Hepatocyte (in vitro differentiated cells): ENCODE measurements around the gene ADAM10. TPM values are rescaled to one million over a fixed set of nuclear protein-coding genes. Genes with fewer than 3 reads are reported as not detected.

ENCODE experiments used
- DNase-seq: peaks from one replicate; pipeline ENCODE4 v3.0.0-alpha.2; 2016; ENCODE audit warnings: low spot score
- H2AFZ ChIP-seq: fragments of 200-600 bp; sonication (generic); 2 replicates; pipeline ENCODE4 v1.6.0; 2016; ENCODE audit warnings: antibody characterized with exemption, mild to moderate bottlenecking
- H3K27ac ChIP-seq: fragments of 200-600 bp; sonication (generic); 2 replicates; pipeline ENCODE4 v1.5.1; 2016; ENCODE audit warnings: mild to moderate bottlenecking
- H3K27me3 ChIP-seq: fragments of 200-600 bp; sonication (generic); 2 replicates; pipeline ENCODE4 v1.6.1; 2016
- H3K36me3 ChIP-seq: fragments of 200-600 bp; sonication (generic); replicated peaks from 2 replicates; pipeline ENCODE4 v1.5.1; 2016; ENCODE audit warnings: low read depth; ENCODE audit not compliant: insufficient read depth
- H3K4me1 ChIP-seq: fragments of 200-600 bp; sonication (generic); 2 replicates; pipeline ENCODE4 v1.5.1; 2016; ENCODE audit warnings: mild to moderate bottlenecking, moderate library complexity; ENCODE audit not compliant: insufficient read depth
- H3K4me2 ChIP-seq: fragments of 200-600 bp; sonication (generic); 2 replicates; pipeline ENCODE4 v1.6.0; 2016
- H3K4me3 ChIP-seq: fragments of 200-600 bp; sonication (generic); 2 replicates; pipeline ENCODE4 v1.5.1; 2016; ENCODE audit warnings: mild to moderate bottlenecking
- H3K79me2 ChIP-seq: fragments of 200-600 bp; sonication (generic); 2 replicates; pipeline ENCODE4 v1.6.0; 2017; ENCODE audit warnings: mild to moderate bottlenecking
- H3K9me2 ChIP-seq: fragments of 200-600 bp; sonication (generic); replicated peaks from 2 replicates; pipeline ENCODE4 v1.6.0; 2017; ENCODE audit warnings: mild to moderate bottlenecking; ENCODE audit not compliant: insufficient read depth
- H3K9me3 ChIP-seq: fragments of 200-600 bp; sonication (generic); 2 replicates; pipeline ENCODE4 v1.5.1; 2016; ENCODE audit warnings: low read depth, mild to moderate bottlenecking
- H4K20me1 ChIP-seq: fragments of 200-600 bp; sonication (generic); 2 replicates; pipeline ENCODE4 v1.6.0; 2016; ENCODE audit warnings: mild to moderate bottlenecking; ENCODE audit not compliant: insufficient read depth, poor library complexity, severe bottlenecking
- CTCF ChIP-seq: fragments of 200-600 bp; sonication (generic); IDR thresholded peaks from 2 replicates; pipeline ENCODE4 v1.5.1; 2016; ENCODE audit warnings: antibody characterized with exemption, mild to moderate bottlenecking; ENCODE audit not compliant: poor library complexity
- EZH2 ChIP-seq: fragments of 200-600 bp; sonication (generic); IDR thresholded peaks from 2 replicates; pipeline ENCODE4 v1.6.1; 2016; ENCODE audit warnings: antibody characterized with exemption, mild to moderate bottlenecking, borderline replicate concordance
- EZH2phosphoT487 ChIP-seq: fragments of 200-600 bp; sonication (generic); IDR thresholded peaks from one replicate; pipeline ENCODE4 v1.6.1; 2018; ENCODE audit warnings: antibody characterized with exemption, mild to moderate bottlenecking, low read depth, moderate library complexity; ENCODE audit not compliant: unreplicated experiment, severe bottlenecking
- WGBS: methylation state at CpG from one replicate; pipeline ENCODE4 v1.1.6; 2016; ENCODE audit warnings: low lambda C conversion rate; ENCODE audit errors: missing lambda C conversion rate; 5-methylcytosine and 5-hydroxymethylcytosine counted together
- polyA plus RNA-seq: library from polyadenylated mRNA; unstranded; fragments of >200 nt; fragmentation: Nextera tagmentation; extraction: Ambion mirVana; gene quantifications from 2 replicates; pipeline ENCODE4 v1.2.1, GENCODE V29; 2016
- total RNA-seq: library from RNA; depleted of rRNA; stranded (reverse); fragments of >200 nt; gene quantifications from 2 replicates; pipeline ENCODE4 v1.2.3, GENCODE V29; 2014

ADAM10 gene
- total and polyA plus RNA-seq, 2 experiments from 2014 or later, result 112 to 163 TPM

GRCh38 chr15:58588096-58588495 is 161.4 kb downstream of the ADAM10 start:
- TF ChIP-seq EZH2 (no peak), EZH2phosphoT487 (no peak), CTCF (no peak)
- WGBS, result 96% methylated on average over 1 of the region's 1 CpG
- no peaks in the 10 kb centered on the region for H3K9me3 ChIP-seq
- H3K27ac ChIP-seq, result no peak overlapping the region
- no peak overlapping the region for H2AFZ ChIP-seq
- no peaks in the 10 kb centered on the region for H3K79me2 ChIP-seq
- no peaks in the 10 kb centered on the region for H3K36me3 ChIP-seq
- H3K4me2 ChIP-seq, result no peak overlapping the region
- no peaks in the 10 kb centered on the region for H4K20me1 ChIP-seq
- H3K9me2 ChIP-seq, result no peaks in the 10 kb centered on the region
- no peak for DNase-seq
- H3K4me1 ChIP-seq, result no peaks in the 10 kb centered on the region
- no peak overlapping the region for H3K4me3 ChIP-seq
- no peaks in the 10 kb centered on the region for H3K27me3 ChIP-seq

GRCh38 chr15:58587486-58587885 is 162.0 kb downstream of the ADAM10 start:
- Histone ChIP-seq H4K20me1 (no peaks in the 10 kb centered on the region), H3K9me3 (no peaks in the 10 kb centered on the region), H3K79me2 (no peaks in the 10 kb centered on the region), H3K27ac (no peak overlapping the region), H3K27me3 (no peaks in the 10 kb centered on the region), H3K4me3 (no peak overlapping the region), H3K9me2 (no peaks in the 10 kb centered on the region), H3K4me1 (no peaks in the 10 kb centered on the region), H3K36me3 (no peaks in the 10 kb centered on the region), H3K4me2 (no peak overlapping the region), H2AFZ (no peak overlapping the region)
- no peak for DNase-seq
- TF ChIP-seq CTCF, result no peak
- no peak for TF ChIP-seq EZH2phosphoT487
- no peak for TF ChIP-seq EZH2
- 83% methylated on average over 4 of the region's 4 CpGs for WGBS

- Histone ChIP-seq H3K27me3 (no peaks in the 10 kb centered on the region), H4K20me1 (no peaks in the 10 kb centered on the region), H3K9me2 (no peaks in the 10 kb centered on the region), H3K27ac (no peak overlapping the region), H3K79me2 (no peaks in the 10 kb centered on the region), H3K9me3 (no peaks in the 10 kb centered on the region), H3K4me3 (no peak overlapping the region), H3K36me3 (no peaks in the 10 kb centered on the region), H2AFZ (no peak overlapping the region), H3K4me2 (no peak overlapping the region), H3K4me1 (no peaks in the 10 kb centered on the region)
- DNase-seq, result no peak
- TF ChIP-seq CTCF, result no peak
- TF ChIP-seq EZH2phosphoT487, result no peak
- TF ChIP-seq EZH2, result no peak
- 90% methylated on average over 5 of the region's 5 CpGs for WGBS
Observed at GRCh38 chr15:58585693-58586443, 163.6 kb downstream of the ADAM10 start.
